ENCODE data around the gene SYNRG.

SYNRG gene

DNA sequence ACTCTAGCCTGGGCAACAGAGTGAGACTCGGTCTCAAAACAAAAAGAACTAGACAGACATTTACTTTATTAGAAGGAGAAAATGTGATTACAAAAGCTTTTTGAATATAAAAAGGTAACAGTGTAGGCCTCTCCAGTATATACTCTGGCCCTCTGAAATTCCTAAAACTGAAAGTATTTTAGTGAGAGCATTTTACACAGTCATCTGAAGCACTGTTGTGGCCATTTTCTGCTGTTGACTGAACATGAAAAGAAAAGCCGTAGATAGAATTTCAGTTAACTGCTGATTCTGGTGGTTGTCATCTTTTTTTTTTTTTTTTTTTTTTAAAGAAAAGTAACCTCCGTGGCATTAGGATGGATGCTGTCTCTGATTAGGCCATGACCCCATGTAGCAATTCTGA, 103.9 kb downstream of the SYNRG start:
- in situ Hi-C loops (cut with MboI; ENCODE audit: low sequenced_read_pairs, unreplicated experiment) = no loop called here
- DNase-seq (ENCODE audit: low spot score) = no peak
- TF ChIP-seq, protein P1, sequence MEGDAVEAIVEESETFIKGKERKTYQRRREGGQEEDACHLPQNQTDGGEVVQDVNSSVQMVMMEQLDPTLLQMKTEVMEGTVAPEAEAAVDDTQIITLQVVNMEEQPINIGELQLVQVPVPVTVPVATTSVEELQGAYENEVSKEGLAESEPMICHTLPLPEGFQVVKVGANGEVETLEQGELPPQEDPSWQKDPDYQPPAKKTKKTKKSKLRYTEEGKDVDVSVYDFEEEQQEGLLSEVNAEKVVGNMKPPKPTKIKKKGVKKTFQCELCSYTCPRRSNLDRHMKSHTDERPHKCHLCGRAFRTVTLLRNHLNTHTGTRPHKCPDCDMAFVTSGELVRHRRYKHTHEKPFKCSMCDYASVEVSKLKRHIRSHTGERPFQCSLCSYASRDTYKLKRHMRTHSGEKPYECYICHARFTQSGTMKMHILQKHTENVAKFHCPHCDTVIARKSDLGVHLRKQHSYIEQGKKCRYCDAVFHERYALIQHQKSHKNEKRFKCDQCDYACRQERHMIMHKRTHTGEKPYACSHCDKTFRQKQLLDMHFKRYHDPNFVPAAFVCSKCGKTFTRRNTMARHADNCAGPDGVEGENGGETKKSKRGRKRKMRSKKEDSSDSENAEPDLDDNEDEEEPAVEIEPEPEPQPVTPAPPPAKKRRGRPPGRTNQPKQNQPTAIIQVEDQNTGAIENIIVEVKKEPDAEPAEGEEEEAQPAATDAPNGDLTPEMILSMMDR (IDR thresholded peaks at IDR 0.05; ENCODE audit: borderline replicate concordance, control extremely low read depth, extremely low read depth, insufficient read depth, missing control alignments) = no peak

DNA sequence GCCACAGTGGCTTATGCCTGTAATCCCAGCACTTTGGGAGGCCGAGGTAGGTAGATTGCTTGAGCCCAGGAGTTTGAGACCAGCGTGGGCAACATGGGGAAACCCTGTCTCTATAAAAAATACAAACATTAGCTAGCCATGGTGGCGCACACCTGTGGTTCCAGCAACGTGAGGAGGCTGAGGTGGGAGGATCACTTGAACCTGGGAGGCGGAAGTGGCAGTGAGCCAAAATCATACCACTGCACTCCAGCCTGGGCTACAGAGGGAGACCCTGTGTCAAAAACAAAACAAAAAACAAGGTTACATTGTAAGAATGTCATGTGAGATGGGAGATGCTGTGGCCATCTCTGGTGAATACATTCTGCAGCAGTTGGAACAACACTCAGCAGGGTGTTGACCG, 106.1 kb downstream of the SYNRG start:
- in situ Hi-C loops (cut with MboI; ENCODE audit: low sequenced_read_pairs, unreplicated experiment) = no loop called here
- TF ChIP-seq, protein P1 (IDR thresholded peaks at IDR 0.05; ENCODE audit: borderline replicate concordance, control extremely low read depth, extremely low read depth, insufficient read depth, missing control alignments) = no peak
- DNase-seq (ENCODE audit: low spot score) = no peak

DNA sequence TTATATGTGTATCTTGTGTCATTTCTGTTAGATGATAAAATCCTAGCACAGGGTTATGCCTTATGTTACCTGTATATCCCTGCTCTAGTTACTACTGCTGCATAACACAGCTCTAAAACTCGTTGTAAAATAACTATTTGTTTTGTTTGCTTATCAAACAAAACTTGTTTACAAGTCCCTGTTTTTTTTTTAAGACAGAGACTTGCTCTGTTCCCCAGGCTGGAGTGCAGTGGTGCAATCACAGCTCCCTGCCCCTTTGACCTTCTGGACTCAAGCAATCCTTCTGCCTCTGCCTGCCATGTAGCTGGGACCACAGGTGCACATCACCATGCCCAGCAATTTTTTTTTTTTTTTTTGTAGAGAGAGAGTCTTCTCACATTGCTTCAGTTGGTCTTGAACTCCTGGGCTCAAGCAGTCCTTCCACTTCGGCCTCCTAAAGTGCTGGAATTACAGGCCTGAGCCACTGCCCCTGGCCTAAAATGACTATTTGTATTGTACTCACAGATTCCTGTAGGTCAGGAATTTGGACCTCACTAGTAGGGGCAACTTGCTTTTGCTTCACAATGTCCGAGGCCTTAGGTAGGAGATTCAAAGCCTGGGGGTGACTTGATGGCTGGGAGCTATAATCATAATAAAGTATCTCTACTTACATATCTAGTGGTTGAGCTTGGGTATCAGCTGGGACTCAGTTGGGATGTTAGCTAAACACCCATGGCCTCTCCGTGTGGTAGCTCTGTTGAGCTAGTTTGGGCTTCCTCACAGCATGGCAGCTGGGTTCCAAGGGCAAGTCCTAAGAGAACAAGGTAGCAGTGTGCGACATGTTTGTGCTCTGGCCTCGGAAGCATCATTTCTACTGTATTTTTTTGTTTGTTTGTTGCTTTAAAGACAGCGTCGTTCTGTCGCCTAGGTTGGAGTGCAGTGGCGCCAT, 106.9 kb downstream of the SYNRG start:
- DNase-seq (ENCODE audit: low spot score) = no peak
- TF ChIP-seq, protein P1 (IDR thresholded peaks at IDR 0.05; ENCODE audit: borderline replicate concordance, control extremely low read depth, extremely low read depth, insufficient read depth, missing control alignments) = no peak
- in situ Hi-C loops (cut with MboI; ENCODE audit: low sequenced_read_pairs, unreplicated experiment) = no loop called here

DNA sequence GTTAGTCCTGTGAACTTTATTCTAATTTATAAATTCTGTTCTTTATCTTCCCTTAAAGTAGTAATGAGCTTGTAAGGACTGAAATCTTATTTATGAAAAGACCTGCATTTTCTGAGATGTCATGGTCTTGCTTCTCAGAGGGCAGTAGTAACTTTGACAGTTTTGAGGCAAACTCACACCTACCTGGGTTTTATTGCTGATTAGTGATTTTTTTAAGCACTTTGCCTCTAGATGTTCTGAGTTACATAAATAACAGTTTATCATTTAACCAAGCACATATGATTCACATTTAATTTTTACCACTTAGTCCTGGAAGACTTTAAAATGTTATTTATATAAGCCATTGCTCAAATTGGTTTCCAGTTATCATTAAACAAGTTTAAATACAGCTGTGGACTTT, 108.8 kb downstream of the SYNRG start:
- TF ChIP-seq, protein P1 (IDR thresholded peaks at IDR 0.05; ENCODE audit: borderline replicate concordance, control extremely low read depth, extremely low read depth, insufficient read depth, missing control alignments) = no peak
- DNase-seq (ENCODE audit: low spot score) = no peak
- in situ Hi-C loops (cut with MboI; ENCODE audit: low sequenced_read_pairs, unreplicated experiment) = no loop called here

DNA sequence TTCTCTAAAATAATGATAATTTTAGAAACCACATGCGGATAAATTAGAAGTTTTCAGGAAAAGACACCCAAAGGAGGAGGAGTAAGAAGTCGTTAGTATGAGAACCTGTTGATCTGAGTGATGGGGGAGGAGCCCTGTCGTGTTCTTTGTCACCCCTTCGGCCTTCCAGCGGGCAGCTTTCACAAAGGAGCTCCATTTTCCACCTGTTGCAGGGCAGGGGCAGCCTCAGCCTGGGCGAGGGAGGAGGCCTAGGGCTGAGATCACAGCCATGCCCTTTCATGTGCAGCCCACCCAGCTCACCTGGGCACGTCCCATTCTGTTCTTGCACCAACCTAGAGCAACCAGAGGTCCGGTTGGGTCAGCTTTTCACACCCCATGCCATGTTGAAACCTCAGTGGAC, 114.2 kb downstream of the SYNRG start:
- TF ChIP-seq, protein P1 (IDR thresholded peaks at IDR 0.05; ENCODE audit: borderline replicate concordance, control extremely low read depth, extremely low read depth, insufficient read depth, missing control alignments) = no peak
- in situ Hi-C loops (cut with MboI; ENCODE audit: low sequenced_read_pairs, unreplicated experiment) = no loop called here
- no peak for DNase-seq (ENCODE audit: low spot score)

DNA sequence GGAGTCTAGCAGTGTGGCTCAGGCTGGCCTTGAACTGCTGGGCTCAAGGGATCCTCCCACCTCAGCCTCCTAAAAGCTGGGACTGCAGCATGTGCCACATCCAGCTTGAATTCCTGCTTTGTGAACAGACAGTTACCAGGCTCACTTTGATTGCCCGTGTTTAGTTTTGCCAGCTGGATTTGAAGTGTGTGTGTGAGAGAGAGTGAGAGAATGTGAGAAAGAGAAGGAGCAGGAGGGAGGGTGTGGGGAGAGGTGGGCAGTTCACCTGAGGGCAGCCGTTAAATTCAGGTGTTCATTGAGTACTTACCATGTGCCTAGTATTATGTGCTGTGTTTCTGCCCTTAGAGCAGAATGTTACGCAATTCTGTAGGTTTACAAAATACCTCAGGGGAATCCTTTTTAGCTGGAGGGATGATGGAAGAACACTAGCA, 114.8 kb downstream of the SYNRG start:
- no peak for DNase-seq (ENCODE audit: low spot score)
- in situ Hi-C loops (cut with MboI; ENCODE audit: low sequenced_read_pairs, unreplicated experiment) = no loop called here

More for the DNA sequence above, 114.8 kb downstream of the SYNRG start:
- TF ChIP-seq, protein P1 (IDR thresholded peaks at IDR 0.05; ENCODE audit: borderline replicate concordance, control extremely low read depth, extremely low read depth, insufficient read depth, missing control alignments) = no peak

Measured in GM13976 (cell line).